Effector CD4-positive, alpha-beta T cell (primary cell): ENCODE measurements around the gene GC.
"Not testable (repeated sequence)": the region's sequence is repeated elsewhere in the genome, so short reads cannot be mapped to it uniquely, and the experiment has no call there.

Experiments
- DNase-seq: peaks from one replicate; pipeline ENCODE4 v3.0.0-alpha.2; 2020

The GC gene

GRCh38 chr4:71765821-71766383, 18.0 kb downstream of the GC start:
- DNase-seq, result no peak

DNA sequence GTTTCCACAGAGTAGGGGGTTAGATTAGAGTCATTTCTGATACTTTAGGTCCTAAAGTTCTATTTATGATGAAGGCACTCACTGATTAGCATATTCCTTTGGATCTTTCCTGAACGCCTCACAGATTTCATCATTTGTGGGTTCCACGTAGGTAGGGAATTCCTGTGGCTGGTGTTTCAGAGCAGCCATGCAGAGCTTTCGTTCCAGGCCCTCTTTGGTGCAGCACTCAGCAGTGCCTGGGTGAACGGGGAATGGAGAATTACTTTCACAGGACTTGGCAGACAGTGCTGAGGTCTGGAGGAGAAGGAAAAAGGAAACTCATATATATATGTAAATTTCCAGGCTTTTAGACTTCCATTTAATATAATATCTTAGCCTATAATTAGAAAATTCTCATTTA, 18.5 kb downstream of the GC start:
- DNase-seq, result no peak

DNA sequence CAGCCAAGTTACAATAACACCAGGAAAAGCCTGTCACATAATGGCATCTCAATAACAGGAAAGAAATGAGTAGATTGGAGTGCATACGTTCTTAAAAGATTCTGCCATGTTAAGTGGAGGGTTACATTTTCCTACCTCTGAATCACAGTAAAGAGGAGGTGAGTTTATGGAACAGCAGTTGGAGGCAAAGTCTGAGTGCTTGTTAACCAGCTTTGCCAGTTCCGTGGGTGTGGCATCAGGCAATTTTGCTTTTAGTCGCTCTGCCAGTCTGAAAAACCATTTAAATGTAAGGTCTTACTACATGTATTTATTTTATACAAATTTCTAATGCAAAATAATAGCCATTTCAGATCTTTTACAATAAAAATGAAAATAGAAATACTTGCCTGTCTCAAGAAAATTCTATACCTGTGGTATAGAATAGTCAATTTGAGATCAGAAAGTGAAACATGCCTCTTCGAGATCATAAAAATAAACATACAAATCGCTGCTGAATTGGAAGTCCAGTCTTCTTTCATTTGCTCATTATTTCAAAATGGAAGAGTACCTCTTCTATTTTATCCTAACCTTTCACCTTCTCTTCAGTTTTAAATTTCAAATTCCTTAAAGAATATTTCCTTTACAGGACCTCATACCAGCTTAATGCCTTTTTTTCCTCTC, 31.4 kb downstream of the GC start:
- no peak for DNase-seq

DNA sequence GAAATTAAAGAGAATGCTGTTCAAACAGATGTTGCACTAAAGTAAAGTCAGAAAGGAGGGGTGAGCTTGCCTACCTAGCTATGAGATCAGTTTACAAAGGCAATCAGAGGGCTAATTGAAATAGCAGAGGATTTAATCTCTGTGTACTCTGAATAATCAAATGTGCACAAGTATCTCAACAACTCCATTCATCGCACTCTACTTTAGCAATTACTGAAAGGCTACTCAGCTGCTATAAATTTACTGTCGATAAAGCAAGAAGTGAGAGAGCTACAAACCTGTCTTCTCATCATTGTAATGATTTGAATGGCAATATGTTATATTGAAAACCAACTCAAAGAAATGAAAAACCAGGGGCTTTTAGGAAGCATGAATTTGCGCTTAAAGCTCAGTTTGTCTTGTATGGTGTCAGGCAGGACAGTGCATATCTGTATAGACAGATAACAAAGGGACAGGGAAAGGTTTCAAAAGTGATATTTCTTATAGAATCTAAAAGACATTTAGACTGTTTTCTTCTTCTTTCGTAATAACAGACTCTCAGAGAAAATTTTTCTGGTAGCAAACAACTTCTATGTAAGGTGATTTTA, 34.8 kb downstream of the GC start:
- DNase-seq, result no peak

DNA sequence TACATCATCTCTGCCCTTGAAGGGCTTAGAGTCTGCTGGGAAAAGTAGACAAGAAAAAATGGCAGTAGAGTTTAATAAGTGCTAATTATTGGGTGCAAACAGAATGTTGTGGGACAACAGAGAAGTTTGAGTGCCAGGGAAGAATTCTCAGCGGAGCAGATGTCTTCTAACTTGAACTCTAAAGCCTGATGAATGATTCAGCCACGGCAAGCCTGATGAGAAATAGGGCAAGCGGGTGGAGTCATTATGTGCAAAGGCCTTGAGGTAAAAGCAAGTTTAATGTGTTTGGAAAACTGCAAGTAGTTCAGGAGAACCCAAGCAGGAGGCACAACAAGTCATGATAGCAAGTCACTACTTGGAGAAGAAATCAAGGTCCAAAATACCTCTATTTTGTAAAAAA, 37.5 kb downstream of the GC start:
- no peak for DNase-seq

DNA sequence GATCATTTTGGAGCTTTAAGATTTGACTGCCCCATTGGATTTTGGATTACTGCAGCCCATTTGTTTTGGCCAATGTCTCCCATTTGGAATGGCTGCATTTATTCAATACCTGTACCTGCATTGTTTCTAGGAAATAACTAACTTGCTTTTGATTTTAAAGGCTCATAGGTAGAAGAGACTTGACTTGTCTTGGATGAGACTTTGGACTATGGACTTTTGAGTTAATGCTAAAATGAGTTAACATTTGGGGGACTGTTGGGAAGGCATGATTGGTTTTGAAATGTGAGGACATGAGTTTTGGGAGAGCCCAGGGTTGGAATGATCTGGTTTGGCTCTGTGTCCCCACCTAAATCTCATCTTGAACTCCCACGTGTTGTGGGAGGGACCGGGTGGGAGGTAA, 45.1 kb downstream of the GC start:
- DNase-seq, result not testable (repeated sequence)

DNA sequence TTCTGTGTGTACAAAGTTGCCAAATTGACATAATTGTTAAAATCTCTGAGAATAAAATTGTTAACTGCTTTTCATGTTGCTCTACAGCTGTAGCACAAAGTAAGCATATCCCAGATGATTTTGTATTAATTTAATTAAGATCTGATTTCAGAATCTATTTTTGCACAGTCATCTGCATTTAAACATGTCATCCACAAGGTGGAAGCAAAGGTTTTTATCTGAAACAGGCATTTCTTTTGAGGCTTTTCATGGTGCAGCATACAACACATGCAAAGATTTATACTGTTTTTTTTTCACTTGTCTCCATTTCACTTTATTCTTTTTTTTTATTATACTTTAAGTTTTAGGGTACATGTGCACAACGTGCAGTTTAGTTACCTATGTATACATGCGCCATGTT, 51.2 kb downstream of the GC start:
- no peak for DNase-seq

GRCh38 chr4:71732066-71732465, 51.8 kb downstream of the GC start:
- DNase-seq, result no peak

GRCh38 chr4:71729856-71730255, 54.0 kb downstream of the GC start:
- no peak for DNase-seq

- no peak for DNase-seq
These were observed 70.2 kb downstream of the GC start for GRCh38 chr4:71713611-71714203.

- no peak for DNase-seq
These were observed 71.9 kb downstream of the GC start for GRCh38 chr4:71711985-71712348.

GRCh38 chr4:71711044-71711984, 72.6 kb downstream of the GC start:
- DNase-seq, result no peak

- no peak for DNase-seq
These were observed 73.9 kb downstream of the GC start for GRCh38 chr4:71709961-71710360.

- no peak for DNase-seq
These were observed 85.7 kb downstream of the GC start for GRCh38 chr4:71698141-71698540.

- DNase-seq, result no peak
These were observed 86.8 kb downstream of the GC start for GRCh38 chr4:71697031-71697430.

DNA sequence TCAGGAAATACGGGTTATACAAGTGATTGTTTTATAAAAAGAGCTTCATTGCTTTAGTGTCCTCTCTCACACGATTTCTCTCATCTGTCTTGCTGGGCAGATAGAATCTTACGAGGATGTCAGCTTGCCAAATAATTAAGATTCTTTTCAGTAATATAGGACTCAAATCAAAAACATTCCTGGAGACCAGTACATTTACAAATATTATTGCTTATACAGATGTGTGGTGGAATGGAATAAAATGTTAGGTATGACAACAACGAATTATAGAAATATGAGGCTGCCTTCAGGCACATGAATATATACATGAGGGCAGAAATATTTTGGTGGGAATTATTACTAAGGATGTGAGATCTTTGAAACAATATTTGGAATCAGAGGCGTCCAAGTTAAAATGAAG, 88.9 kb downstream of the GC start:
- no peak for DNase-seq

DNA sequence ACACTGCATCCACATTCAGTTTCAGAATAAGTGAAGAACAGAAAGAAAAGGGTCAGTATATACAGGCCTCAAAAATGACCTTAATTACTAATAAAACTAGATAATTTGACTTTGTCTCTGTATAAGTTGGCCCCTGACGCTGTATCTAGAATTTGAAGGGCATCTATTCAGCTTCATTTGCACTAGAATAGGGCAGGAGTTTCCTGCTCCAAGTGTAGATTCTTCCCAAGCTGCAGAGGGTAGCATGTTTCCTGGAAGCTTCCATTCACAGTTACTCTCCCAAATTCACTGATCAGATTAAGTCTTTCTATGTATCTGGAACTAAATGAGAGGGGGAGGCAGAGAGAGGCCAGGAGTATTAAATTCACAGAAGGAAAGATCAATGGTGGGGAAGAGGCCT, 90.9 kb downstream of the GC start:
- DNase-seq, result no peak

DNA sequence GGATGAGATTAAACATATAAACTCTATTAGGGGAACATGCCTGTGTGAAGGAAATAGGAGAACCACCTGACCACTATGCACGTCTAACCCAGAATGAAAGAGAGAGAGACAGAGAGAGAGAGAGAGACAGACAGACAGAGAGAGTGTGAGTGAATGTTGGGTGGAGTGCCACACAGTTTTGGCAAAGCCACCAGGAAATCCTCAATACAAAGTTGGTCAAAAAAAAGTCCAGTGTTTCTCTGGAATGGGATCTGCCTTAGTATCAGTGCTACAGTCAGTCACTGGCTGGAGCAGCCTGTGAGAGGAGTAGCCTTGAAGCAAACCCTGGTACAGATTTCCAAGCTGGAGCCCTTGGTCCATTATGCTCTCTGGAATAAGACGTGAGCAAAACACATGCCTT, 91.7 kb downstream of the GC start:
- no peak for DNase-seq
